HG03103 (cell line): ENCODE results near the gene ZNF385B.

ENCODE experiments used
- ATAC-seq: cut with Tn5 transposase; IDR thresholded peaks from one replicate; pipeline ENCODE4 v1.9.1; 2021; ENCODE audit warnings: low read depth; ENCODE audit not compliant: unreplicated experiment

Gene ZNF385B

DNA sequence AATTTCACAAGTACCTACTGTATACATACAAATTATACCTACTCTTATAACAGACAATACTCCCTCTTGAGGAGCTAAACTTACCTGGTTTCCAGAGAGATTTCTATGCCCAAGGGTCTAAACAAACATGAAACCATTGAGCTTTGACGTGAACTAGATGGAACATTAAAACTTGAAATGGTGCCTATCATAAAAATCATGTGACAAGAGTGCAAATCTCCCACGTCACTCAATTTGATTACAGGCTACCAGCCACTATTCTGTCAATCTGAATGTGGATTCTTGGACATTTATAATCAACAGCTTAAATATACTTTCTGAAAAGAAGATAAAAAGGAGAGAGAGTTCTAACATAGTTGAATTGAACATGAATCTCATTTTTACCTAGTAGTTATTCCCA, 299.7 kb downstream of the ZNF385B start:
- no peak for ATAC-seq

DNA sequence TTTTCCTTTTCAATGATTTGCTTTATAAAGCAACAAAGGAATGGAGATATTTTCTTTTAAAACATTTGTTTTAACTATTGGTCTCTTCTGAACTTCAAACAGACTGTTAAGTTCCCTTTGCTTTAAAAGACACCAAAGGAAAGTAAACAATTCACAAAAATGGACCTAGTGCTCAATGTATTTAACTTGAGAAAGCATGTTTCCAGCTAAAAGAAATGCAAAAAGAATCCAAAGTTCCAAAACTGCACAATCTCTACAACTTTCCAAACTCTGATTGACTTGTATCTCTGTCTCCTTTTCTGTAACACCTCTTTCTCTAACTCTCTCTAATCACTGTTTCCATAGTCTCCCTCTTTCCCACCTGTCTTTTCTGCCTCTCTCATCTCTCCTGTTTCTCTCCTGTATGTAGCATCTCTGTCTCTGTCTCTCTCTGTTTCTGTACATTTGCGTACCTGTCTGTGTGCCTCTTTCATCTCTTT, 301.1 kb downstream of the ZNF385B start:
- no peak for ATAC-seq

GRCh38 chr2:179559108-179559806, 302.2 kb downstream of the ZNF385B start:
- no peak for ATAC-seq

GRCh38 chr2:179558010-179558934, 303.1 kb downstream of the ZNF385B start:
- ATAC-seq = no peak

GRCh38 chr2:179556425-179556824, 305.0 kb downstream of the ZNF385B start:
- no peak for ATAC-seq

GRCh38 chr2:179555691-179556283, 305.6 kb downstream of the ZNF385B start:
- ATAC-seq = no peak

DNA sequence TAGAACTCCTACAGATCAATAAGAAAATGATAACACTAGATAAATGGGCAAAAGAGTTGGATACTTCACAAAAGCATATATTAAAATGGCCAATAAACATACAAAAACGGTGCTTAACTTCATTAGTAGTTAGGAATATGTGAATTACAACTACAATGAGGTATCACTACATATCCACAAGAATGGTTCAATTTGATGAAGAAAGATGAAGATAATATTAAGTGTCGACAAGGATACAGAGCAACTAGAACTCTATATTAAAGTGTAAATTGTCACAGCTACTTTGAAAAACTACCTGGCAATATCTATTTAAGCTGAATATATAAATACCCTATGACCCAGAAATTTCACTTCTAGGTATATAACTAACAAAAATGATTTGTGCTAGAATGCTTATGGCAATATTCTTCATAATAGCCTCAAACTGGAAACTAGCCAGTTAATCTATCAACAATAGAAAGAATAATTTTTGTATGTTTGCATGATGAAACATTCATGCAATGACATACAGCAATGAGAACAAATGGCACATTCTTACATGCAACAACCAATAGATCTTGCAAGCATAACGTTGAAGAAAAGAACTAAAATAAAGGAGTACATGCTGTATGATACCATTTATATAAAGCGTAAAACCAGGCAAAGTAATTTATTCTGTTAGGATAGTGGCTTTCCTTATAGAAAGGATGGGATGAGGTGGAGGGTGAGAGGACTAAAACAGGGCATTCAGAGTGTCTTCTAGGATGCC, 306.6 kb downstream of the ZNF385B start:
- ATAC-seq = no peak

GRCh38 chr2:179553382-179553781, 308.0 kb downstream of the ZNF385B start:
- ATAC-seq = no peak

GRCh38 chr2:179551539-179552045, 309.8 kb downstream of the ZNF385B start:
- ATAC-seq = no peak

- ATAC-seq = no peak
Observed at GRCh38 chr2:179550849-179551248, 310.6 kb downstream of the ZNF385B start.

GRCh38 chr2:179550214-179550613, 311.2 kb downstream of the ZNF385B start:
- no peak for ATAC-seq

DNA sequence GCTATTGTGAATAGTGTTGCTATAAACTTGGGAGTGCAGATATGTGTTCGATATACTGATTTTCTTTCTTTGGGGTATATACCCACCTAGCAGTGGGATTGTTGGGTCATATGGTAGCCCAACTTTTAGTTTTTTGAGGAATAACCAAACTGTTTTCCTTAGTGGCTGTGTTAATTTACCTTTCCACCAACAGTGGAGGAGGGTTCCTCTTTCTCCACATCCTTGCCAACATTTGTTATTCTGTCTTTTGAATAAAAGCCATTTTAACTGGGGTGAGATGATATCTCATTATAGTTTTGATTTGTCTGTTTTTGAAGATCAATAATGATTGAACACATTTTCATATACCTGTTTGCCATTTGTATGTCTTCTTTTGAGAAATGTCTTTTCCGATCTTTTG, 314.8 kb downstream of the ZNF385B start:
- no peak for ATAC-seq

GRCh38 chr2:179545024-179545423, 316.4 kb downstream of the ZNF385B start:
- no peak for ATAC-seq

DNA sequence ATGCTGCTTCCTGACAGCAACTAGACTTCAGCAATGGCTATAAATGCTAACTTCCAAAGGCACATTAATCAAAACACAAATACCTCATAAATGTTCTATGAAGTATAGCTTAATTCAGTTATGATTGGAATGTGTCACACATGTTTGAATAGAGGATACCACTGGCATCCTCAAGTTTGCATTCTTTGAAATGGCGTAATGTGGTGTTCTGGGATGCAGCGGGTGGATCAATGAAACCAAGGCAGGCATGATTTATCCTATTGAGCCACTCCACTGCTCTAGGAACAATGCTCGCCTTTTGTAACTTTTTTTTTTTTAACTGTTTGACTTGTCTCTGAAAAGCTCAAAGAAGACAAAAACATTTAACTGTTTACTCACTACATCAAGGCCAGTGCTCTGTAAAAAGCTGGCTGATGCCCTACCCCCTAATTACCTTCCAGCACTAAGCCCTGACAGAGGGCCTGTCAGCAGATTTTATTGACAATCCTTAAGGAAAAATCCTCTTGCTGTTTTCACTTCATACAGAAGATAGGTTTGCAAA, 318.0 kb downstream of the ZNF385B start:
- no peak for ATAC-seq

GRCh38 chr2:179541586-179541985, 319.8 kb downstream of the ZNF385B start:
- ATAC-seq = no peak

DNA sequence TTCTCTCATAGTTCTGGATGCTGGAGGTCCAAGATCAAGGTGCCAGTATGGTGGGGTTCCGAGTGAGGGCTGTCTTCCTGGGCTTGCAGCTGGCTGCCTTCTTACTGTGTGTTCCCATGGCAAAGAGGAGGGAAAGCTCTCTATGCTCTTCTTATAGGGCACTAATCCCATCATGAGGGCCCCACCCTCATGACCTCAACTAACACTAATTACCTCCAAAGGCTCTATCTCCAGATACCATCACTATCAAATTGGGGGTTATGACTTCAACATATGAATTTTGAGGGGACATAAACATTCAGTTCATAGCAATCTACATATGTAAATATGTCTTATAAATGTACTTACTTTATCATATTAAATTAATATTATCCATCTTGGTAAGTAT, 322.3 kb downstream of the ZNF385B start:
- no peak for ATAC-seq

DNA sequence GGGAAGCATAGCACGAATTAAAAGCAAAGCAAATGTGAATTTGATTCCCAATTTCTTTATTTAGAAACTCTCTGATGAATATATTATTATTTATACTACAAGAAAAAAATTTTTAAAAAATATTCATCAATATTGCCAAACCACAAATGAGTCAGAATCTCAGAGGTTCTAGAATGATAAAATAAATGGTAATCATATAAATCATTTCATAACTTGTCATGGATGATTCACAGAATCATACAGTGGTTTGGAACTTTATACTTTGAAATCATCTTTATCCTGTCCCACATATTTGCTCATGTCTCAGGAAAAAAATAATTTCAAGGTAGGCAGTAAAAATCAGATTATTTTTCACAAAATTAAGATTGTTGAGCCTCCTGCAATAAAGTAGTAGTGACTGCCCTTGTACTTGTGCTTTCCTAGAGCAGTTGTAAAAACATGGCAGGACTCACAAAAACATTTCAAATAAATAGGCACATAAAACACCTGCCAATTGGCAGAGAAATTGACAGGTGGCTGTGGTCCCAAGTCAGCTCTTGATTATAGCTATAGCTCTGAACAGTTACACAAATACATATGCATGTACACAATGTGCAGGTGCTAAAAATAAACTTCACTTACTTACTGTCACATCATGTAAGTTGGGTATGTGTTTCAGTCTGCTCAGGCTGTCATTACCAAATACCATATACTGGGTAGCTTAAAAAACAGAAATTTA, 322.8 kb downstream of the ZNF385B start:
- no peak for ATAC-seq

DNA sequence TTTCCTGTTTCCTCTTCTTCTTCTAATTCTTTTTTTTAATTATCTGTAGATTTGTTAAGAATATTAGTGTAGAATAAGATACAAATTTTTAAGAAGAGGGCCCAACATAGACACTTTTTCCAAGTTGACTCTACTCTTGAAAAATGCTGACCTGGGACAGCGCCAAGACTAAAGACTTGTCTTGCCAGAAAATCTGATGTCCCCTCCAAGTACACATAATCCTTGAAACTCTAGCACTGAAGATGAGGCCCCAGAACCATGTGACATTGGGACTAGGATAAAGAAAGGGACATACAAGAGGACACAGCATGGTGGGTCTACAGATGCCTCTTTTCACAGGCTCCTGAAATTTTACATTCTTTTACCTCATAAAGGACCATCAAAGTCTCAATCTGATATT, 325.2 kb downstream of the ZNF385B start:
- ATAC-seq = no peak

DNA sequence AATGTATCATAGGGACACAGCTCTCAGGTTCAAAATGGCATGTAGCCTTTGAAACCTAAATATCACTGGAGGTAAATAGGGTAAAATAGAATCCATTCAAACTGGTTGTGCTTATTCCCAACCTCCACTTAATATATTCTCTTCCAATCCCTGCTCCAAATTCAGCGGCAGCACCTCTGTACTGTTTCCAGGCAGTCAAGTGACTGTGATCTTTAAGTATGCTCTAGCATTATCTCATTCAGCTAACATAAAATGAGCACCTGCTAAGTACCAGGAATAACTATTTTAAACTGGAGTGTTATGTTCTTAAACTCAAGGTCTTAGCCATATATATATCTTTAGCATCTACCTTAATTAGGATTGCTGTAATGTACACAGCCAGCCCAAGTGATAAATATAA, 327.5 kb downstream of the ZNF385B start:
- no peak for ATAC-seq
